DMS53 treated with DMSO at 0.1 percent for 48 hours (cell line): ENCODE measurements around the gene PADI2.
A peak's percentile ranks its signal among the peaks of the same experiment; 100 is the strongest.

ENCODE experiments used
- DNase-seq: peaks from one replicate; lab custom pipeline; 2025; ENCODE audit not compliant: unreplicated experiment; lab: John Stamatoyannopoulos, UW

PADI2 gene

GRCh38 chr1:17140279-17140678, 21.0 kb upstream of the PADI2 start:
- DNase-seq = no peak

- no peak for DNase-seq
Observed at GRCh38 chr1:17139637-17140036, 20.4 kb upstream of the PADI2 start.

- no peak for DNase-seq
Observed at GRCh38 chr1:17137441-17137840, 18.2 kb upstream of the PADI2 start.

- DNase-seq = no peak
Observed at GRCh38 chr1:17136936-17137335, 17.7 kb upstream of the PADI2 start.

DNA sequence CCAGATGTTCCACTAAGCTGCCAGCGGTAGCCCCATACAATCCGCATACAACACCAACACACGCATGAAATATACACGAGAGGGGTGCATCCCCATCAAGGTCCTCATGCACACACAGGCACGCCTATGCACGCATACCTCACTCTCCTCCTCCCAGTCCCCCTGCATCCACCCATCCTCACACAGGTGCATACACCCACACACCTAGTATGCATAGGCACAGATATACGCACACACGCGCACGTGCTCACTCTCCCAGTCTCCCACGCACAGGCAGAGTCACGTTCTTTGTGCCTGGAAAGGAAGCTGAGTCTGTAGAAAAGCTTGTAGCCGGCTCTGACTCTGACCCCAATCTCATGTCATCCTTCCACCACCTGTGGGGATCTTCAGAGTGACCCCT, 16.9 kb upstream of the PADI2 start:
- no peak for DNase-seq

DNA sequence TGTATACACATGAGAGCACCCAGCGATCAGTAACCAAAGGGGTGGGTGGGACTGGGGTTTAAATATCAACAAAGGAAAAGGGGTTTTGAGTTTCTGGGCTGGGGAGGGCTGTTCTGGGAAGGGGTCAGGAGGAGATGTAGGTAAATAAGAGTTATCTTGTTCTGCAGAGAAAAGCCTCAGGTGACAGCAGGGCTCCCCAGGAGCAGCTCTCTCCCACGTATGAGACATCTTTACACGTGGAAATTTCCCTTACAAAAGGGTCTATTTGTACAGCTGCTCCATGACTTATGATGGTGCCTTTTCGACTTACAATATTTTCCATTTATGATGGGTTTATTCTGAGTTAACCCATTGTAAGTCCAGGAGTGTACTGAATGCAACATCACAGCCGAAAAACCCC, 16.3 kb upstream of the PADI2 start:
- peak; percentile 76 for DNase-seq

DNA sequence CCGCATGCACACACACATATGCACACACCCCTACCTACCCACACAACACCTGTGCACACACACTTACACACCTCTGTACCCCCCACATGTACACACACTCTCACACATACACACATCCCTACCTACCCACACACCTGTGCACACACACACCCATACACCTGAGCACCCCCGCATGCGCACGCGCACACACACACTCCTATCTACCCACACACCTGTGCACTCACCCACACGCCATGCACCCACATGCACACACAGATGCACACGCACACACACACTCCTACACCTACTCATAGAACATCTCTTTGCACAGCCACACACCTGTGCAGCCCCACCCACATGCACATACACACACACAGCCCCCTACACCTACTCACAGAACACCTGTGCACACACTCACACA, 15.5 kb upstream of the PADI2 start:
- DNase-seq = no peak

DNA sequence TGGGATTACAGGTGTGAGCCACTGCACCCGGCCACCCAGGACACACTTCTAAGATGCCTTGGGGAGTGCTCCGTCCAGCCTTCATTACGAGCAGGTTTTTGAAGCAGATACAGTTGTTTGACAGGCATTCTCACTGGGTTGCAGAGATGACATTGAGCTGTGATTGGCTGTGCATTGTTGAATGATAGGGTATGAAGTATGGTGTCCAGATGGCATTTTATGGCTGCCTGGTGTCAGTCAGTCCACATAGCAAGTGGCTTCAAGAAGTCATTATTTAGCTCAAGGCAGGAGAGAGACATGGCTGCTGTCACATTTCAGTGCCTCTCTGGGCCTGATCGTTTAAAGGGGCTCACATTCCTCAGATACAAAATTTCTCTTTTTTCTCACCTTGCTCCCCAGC, 14.8 kb upstream of the PADI2 start:
- DNase-seq = no peak

DNA sequence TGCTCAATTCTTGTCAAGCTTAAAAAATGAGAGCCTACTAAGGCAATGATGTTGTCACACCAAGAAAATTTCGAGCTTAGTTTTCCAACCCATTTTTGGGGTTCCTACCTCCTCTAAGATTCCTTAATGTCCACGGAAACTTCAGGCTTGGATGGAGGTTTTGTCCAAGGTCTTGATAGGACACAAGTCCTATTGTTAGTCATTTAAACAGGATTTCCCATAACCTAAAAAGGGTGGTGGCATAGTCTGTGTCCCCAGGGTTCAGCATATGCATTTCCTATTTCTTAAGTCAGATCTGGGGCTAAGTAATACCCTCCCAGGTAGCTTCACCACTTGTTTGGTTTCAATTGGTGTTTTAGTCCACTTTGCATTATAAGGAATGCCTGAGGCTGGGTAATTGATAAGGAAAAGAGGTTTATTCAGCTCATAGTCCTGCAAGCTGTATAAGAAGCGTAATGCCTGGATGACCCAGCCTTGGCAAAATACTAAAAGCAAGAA, 10.9 kb upstream of the PADI2 start:
- no peak for DNase-seq

DNA sequence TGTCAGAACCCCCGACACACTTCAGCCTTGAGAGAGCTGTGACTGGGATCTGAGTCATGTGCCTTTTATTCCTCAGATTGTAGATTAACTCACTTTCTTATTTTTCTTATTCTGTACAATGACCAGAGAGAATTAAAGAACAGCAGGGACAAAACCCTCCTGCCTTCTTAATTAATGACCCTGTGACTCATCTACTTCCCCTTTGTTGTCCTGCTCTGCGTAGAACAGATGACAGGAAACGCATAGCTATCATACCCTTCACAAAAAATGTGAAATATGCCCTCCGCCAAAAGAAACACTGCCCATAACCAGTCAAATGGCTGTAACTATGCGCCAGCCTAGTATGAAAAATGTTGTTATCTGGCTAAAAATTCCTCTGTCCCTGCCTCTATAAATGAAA, 9.1 kb upstream of the PADI2 start:
- DNase-seq = peak; percentile 28

DNA sequence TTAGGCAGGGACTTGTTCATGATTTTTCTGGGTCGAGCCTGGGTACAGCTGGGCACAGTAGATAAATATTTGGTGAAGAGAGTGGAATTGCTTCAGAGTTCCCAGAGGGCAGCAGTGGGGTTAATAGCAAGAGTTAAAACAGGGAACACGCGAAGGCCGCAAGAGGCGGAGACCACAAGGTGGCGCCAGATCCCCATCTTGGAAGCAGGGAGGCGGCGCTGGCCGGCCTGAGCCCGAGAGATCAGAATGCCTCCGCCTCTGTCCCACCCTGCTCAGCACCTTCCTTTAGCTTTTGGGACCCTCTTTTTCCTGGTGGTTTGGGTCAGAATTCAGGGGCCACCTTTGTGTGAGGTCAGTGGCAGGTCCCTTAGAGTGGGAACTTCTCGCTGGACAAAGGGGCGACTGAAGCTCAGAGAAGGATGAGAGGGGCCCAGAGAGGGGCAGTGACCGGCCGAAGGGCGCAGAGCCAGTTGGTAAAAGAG, 6.5 kb upstream of the PADI2 start:
- peak; percentile 84 for DNase-seq

GRCh38 chr1:17123196-17124045, 4.2 kb upstream of the PADI2 start:
- DNase-seq = no peak

DNA sequence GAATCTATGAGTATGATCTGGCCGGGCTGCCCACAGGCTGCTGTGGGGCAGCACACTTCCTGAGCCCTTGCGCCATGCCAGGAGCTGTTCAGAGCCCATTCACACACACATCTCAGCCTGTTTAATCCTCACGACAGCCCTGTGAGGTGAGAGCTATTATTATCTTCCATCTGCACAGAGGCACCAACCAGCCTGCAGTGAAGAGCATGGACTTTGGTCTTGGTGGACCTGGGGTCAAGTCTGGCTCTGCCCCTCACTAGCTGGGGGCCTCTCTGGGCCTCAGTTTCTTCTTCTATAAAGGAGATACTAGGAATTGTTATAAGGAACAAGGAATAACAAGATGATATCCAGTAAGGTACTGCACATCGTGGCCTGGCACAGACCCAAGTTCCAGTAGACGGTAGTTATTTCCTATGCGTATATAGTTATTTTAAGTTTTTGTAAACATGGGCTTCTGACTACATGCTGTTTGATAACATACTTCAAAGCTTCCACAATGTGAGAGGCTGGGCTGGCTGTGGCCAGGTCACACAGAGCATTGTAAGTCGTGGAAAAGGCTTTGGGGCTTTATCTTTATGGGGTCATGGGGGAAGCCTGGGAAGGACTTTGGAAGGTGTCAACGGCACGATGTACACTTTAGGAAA, 3.4 kb upstream of the PADI2 start:
- no peak for DNase-seq

DNA sequence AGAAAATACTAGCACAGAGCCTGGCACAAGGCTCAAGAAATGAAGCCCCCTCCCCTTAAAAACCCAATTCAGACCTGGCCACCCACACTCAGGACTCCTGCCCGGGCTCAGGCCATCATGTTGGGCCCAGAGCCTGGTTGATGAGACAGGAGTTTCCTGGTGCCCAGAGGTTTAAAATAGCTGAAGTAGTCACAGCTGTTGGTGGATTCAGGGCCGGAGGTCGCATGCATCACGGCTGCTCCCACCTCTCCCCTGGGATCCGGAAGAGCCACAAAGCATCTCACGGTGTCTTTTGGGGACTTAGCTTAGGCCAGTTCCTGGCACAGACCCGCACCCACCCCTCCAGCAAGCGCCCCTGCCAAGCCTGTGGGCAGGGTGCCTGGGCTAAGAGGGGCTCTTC, 2.6 kb upstream of the PADI2 start:
- DNase-seq = no peak

DNA sequence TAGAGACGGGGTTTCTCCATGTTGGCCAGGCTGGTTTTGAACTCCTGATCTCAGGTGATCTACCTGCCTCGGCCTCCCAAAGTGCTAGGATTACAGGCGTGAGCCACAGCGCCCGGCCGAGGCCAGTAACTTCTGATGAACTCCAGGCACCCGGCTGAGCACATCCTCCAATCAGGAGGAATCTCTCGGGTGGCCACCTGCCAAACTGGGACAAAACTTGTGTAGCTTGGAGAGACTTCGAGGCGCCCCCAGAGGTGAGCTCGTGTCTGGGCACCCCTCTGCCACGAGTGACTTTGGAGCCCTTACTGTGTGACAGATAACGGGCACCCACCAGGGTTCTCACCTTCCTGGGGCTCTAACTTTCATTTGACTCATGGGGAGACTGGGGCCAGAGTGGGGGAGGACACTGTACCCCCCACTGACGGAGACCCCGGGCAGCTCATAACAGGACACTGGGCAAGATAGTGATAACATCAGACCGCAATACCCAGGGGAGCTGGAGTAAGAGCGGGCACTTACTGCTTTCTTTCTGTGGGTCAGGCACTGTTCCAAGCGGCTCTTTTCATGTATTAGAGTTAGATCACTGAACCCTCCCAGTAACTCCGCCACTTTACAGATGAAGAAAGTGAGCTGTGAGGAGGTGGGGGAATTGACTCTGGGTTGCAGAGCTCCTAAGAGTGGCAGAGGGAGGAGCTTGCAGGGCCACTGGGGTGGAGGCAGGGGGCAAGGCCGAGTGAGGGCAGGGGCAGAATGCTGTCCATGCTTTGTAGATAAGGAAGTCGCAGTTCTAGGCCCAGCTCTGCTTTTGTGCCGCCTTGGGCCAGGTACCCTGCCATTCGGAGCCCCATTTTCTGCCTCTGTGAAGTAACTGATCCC, 1.9 kb upstream of the PADI2 start:
- no peak for DNase-seq

DNA sequence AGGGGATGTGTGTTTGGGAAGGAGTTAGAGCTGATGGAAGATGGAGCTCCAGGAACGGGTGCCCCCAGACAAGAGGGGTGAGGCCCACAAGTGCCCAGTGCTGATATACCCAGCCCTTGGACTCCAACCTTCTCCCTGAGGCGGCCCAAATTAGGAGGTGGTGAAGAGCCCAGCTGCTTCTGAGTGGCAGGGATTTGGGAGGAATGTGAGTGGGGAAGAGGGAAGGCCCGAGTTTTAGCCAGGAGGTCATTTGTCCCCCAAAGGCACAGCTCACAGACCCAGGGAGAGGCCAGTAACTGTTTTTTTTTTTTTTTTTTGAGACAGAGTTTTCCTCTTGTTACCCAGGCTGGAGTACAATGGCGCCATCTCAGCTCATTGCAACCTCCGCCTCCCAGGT, 1.2 kb upstream of the PADI2 start:
- no peak for DNase-seq

DNA sequence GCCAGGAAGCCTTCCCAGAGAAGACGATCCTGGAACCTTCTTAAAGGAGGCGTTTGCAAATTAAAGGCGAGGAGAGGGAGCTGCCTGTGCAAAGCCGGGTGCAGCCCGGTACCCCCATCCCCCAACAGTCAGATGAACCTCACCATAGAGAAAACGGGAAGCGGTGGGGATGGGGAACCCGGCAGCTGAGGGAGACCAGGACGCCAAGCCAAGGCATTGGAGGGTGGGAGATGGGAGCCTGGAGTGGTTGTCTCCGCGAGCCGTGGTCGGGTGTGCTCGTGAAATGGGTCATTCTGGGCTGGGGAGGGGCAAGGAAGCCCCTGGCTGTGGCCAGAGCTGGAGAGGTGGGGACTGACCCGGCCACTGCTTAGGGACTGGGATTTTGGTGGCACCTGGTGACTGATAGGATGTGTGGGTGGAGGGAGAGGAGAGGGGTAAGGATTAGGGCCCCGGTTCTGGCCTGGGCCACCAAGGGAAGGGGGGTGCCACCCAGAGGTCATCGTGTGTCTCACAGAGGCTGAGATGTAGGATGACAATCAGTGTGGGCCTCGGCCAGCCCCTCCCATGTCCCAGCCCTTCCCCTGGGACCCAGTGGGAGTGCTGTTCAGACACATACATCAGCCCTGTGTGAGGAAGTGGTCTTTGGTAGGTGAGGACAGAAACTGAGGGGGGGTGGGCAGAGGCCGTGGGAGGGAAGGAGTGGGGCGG, 676 bp upstream of the PADI2 start:
- no peak for DNase-seq

DNA sequence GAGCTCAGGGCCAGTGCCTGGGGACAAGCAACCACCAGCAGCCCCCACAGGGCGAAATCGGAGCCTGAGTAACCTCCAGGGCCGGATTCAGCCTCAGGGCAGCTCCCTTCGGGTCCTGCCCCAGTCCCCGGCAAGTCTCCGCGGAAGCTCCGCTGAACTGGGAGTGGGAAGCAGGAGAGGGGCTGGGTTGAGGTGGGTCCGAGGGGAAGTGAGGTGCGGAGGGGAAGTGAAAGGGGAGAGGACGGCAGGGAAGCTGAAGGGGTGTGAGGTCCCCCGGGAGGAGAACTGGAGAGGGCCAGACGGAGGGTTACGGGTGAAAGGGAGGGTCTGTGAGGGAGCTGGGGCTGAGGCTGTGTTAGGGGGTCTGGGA, 560 bp downstream of the PADI2 start:
- no peak for DNase-seq

DNA sequence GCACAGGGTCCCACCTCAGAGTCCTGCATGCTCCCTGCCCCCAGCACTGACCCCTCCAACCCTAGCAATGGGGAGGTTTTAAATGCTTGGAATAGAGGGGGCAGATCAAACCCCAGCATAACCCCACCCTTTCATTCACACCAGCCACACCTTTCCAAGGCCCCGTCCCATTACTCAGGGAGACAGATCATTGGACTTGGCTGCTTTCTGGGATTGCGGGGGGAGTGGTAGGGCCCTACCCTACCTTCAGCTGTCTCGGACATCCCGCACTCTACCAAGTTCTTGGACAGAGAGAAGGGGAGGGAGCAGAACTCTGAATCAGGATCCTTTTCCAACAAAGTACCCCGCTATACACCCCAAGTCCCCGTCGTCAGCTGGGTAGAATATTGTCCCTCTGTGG, 983 bp downstream of the PADI2 start:
- no peak for DNase-seq

- no peak for DNase-seq
Observed at GRCh38 chr1:17117451-17118265, 1.6 kb downstream of the PADI2 start.
